Muscle of arm (tissue), 12 donors: Measurements from ENCODE around the gene FUCA1. TPM values are rescaled to one million over a fixed set of nuclear protein-coding genes. Genes with fewer than 3 reads are reported as not detected.
"Not testable (repeated sequence)": the region's sequence is repeated elsewhere in the genome, so short reads cannot be mapped to it uniquely, and the experiment has no call there.

ENCODE experiments used
- DNase-seq: peaks from one replicate; pipeline ENCODE4 v3.0.0-alpha.2; 2013
- polyA plus RNA-seq, 12 donors: library from polyadenylated mRNA; unstranded; fragments of 120-200 nt; gene quantifications; one replicate each; pipeline ENCODE4 v1.2.1, GENCODE V29; 2013; ENCODE audit not compliant: insufficient read length in 12 of 12

FUCA1 gene
- polyA plus RNA-seq, 12 donors, result 11.4 to 21.9 (median 15.5) TPM; not detected in 1

DNA sequence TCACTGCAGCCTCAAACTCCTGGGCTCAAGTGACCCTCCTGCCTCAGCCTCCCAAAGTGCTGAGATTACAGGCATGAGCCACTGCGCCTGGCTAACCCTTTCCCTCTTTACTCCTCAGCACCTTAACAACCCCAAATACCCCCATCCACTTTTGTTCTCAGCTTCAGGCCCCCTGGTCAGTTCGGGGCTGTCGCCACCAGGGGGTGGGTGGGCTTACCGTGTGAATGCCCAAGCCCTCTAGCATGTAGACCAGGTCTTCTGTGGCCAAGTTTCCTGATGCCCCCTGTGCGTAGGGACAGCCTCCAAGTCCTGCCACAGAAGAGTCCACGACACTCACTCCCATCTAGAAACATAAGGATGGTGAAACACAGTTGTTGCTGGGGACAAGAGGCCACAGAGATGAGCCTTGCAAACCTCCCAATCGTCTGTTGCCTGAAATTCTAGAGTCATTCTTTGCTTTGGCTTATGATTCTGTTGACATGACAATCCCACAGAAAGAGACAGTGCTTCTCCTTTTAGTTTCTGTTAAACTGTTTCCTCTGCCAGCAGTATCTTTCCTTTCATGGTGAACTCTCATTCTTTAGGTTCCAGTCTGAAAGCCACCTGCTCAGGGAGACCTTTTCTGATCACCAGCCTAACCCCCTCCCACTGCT lies 63.8 kb downstream of the FUCA1 start:
- no peak for DNase-seq

GRCh38 chr1:23803674-23804073 lies 64.4 kb downstream of the FUCA1 start:
- no peak for DNase-seq

GRCh38 chr1:23802809-23803342 lies 65.2 kb downstream of the FUCA1 start:
- not testable (repeated sequence) for DNase-seq

DNA sequence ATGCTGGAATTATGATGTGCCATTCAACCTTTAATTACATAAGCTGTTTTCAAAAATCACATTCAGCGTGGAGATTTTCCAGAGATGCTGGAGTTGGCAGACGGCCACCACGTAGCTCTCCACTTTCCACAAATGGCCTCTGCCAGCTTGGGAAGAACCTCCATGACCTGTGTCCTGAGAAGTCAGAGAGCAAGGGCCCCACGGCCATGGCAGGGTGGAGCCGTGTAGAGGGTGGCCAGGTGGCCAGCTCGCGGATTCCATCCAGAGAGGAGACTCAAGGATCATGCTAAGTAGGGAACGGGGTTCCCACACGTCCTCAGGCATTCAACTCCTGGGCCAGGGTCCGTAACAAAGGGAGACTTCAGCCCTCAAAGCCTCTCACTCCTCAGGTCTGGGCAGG lies 66.2 kb downstream of the FUCA1 start:
- no peak for DNase-seq

DNA sequence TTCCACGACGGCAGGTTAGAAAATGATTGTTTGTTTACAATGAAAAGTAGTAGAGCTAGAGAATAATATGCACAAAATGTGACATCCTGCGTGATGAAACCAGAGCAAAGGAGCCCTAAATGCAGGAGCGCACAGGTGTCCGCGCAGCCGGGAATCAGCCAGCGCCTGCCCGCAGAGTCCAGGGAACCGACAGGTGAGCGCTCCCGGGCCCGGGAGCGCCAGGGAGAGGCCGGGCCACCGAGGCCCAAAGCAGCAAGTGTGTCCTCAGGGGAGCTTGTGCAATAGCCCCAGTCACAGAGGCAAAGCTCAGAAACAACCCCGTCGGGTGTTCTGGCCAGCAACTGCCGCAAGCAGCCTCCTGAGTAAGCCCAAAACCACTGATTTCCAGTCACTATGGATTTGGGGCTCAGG lies 66.7 kb downstream of the FUCA1 start:
- DNase-seq, result no peak

GRCh38 chr1:23800400-23801337 lies 67.4 kb downstream of the FUCA1 start, which contains the start of gene GALE:
TSS of gene GALE (minus strand) at chr1:23800754. CDS start at chr1:23799007, 1,747 bp downstream.
- peak; percentile 97 for DNase-seq

GRCh38 chr1:23799570-23800399 lies 68.3 kb downstream of the FUCA1 start:
- DNase-seq, result no peak

- no peak for DNase-seq
These were observed 68.9 kb downstream of the FUCA1 start for GRCh38 chr1:23799255-23799569.

GRCh38 chr1:23798662-23799142 lies 69.4 kb downstream of the FUCA1 start:
- no peak for DNase-seq

- DNase-seq, result no peak
These were observed 70.3 kb downstream of the FUCA1 start for GRCh38 chr1:23797478-23798448.

DNA sequence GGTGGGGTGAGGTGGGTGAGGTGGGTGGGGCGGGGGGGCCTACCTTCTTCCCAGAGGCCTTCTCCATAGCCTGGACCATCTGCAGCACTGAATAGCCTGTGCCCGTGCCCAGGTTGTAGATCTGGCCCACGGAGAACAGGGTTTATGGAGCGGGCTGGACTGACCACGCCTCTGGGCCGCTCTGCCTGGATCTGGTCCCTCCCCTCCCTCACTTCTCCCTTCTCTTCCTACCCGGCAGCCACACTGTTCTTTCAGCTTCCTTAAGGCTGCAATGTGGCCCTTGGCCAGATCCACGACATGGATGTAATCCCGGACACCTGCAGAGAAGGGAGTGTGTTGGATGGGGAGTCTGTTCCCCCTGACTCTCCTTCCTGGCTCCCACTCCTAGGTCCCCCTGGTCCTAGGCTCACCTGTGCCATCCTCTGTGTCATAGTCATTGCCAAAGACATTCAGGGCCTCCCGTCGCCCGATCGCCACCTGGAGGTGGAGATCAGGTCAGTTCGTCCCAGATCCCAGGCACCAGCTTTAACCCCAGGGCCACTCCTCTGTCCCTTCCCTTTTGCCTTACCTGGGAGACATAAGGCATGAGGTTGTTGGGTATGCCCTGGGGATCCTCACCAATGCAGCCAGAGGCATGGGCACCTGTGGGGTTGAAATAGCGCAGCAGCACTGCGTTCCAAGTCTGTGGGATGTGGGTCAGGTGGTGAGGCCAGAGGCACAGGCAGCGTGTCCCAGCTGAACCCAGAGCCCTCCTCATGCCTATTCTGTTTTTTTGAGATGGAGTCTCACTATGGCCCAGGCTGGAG lies 71.4 kb downstream of the FUCA1 start:
- DNase-seq, result no peak

GRCh38 chr1:23795676-23796465 lies 72.2 kb downstream of the FUCA1 start:
- DNase-seq, result no peak

Other genes starting within 250 kb of the FUCA1 start
- gene RPL11, start 176.5 kb downstream of the FUCA1 start, polyA plus RNA-seq, result 1,000 to 10,000 TPM in 11 of 12 donors, not detected in 1; 2,755 to 4,003 (median 2,978) TPM
- 10 to 100 TPM in 11 of 12 donors, not detected in 1; 23.3 to 33.8 (median 30.6) TPM for gene ELOA, start 124.8 kb downstream of the FUCA1 start, polyA plus RNA-seq
- gene PITHD1, start 89.9 kb downstream of the FUCA1 start, polyA plus RNA-seq, result 10 to 100 TPM in 11 of 12 donors, not detected in 1; 32.9 to 54.7 (median 40.8) TPM
- 10 to 100 TPM in 11 of 12 donors, not detected in 1; 24.0 to 61.1 (median 28.7) TPM for gene LYPLA2, start 77.1 kb downstream of the FUCA1 start, polyA plus RNA-seq
- 10 to 100 TPM in 11 of 12 donors, not detected in 1; 12.9 to 69.3 (median 19.7) TPM for gene GALE, start 67.5 kb downstream of the FUCA1 start, polyA plus RNA-seq
- gene HMGCL, start 42.9 kb downstream of the FUCA1 start, polyA plus RNA-seq, result 10 to 100 TPM in 11 of 12 donors, not detected in 1; 13.2 to 28.0 (median 22.5) TPM
- under 1 TPM in 9 of 12 donors, not detected in 3; 0.03 to 0.47 (median 0.08) TPM for gene CNR2, start 45.1 kb upstream of the FUCA1 start, polyA plus RNA-seq
- gene PNRC2, start 91.5 kb upstream of the FUCA1 start, polyA plus RNA-seq, result 100 to 1,000 TPM in 11 of 12 donors, not detected in 1; 100 to 180 (median 108) TPM
- 100 to 1,000 TPM in 10 of 12 donors, 10 to 100 TPM in 1, not detected in 1; 83.8 to 188 (median 133) TPM for gene SRSF10, start 112.0 kb upstream of the FUCA1 start, polyA plus RNA-seq
- 100 to 1,000 TPM; 135 to 506 (median 342) TPM for gene MYOM3, start 243.8 kb upstream of the FUCA1 start, polyA plus RNA-seq